NCI-H2227 (cell line): Measurements from ENCODE around the gene GLB1L.

ENCODE experiments used
- DNase-seq: peaks from one replicate; lab custom pipeline; 2025; ENCODE audit not compliant: unreplicated experiment; lab: John Stamatoyannopoulos, UW

The GLB1L gene

GRCh38 chr2:219253753-219254589 is 8.7 kb upstream of the GLB1L start, which contains the start of gene TUBA4A:
Gene TUBA4A (minus strand): TSS chr2:219253918. CDS start chr2:219253858, 60 bp downstream.
- DNase-seq, result peak; percentile 88

- peak; percentile 15 for DNase-seq
Measured at GRCh38 chr2:219252900-219253752, 7.9 kb upstream of the GLB1L start, which contains the start of gene TUBA4B. Gene TUBA4B (plus strand): TSS chr2:219253243. CDS start chr2:219253408, 165 bp downstream.

- DNase-seq, result no peak
Measured at GRCh38 chr2:219252570-219252899, 7.3 kb upstream of the GLB1L start.

GRCh38 chr2:219252084-219252483 is 6.8 kb upstream of the GLB1L start:
- DNase-seq, result no peak

GRCh38 chr2:219251656-219252055 is 6.4 kb upstream of the GLB1L start:
- DNase-seq, result no peak

- no peak for DNase-seq
Measured at GRCh38 chr2:219250049-219250781, 5.0 kb upstream of the GLB1L start.

GRCh38 chr2:219249203-219249980 is 4.1 kb upstream of the GLB1L start:
- no peak for DNase-seq

- no peak for DNase-seq
Measured at GRCh38 chr2:219248845-219249202, 3.6 kb upstream of the GLB1L start.

GRCh38 chr2:219247678-219248642 is 2.7 kb upstream of the GLB1L start:
- DNase-seq, result no peak

GRCh38 chr2:219246559-219246958 is 1.3 kb upstream of the GLB1L start:
- no peak for DNase-seq

GRCh38 chr2:219245899-219246230 is 621 bp upstream of the GLB1L start:
- DNase-seq, result no peak

- DNase-seq, result no peak
Measured at GRCh38 chr2:219244789-219245147, 476 bp downstream of the GLB1L start.

GRCh38 chr2:219243291-219243761 is 1.9 kb downstream of the GLB1L start:
- no peak for DNase-seq

GRCh38 chr2:219234331-219234730 is 10.9 kb downstream of the GLB1L start:
- DNase-seq, result no peak

- peak; percentile 37 for DNase-seq
Measured at GRCh38 chr2:219230059-219230540, 15.1 kb downstream of the GLB1L start.

GRCh38 chr2:219229305-219230058 is 15.8 kb downstream of the GLB1L start, which contains the start of the genes ANKZF1 and ATG9A:
Gene ANKZF1 (plus strand): TSS chr2:219229806. CDS start chr2:219230258, 452 bp downstream.
Gene ATG9A (minus strand): TSS chr2:219229636. CDS start chr2:219228024, 1,612 bp downstream.
- DNase-seq, result peak; percentile 99

- DNase-seq, result no peak
Measured at GRCh38 chr2:219228911-219229304, 16.3 kb downstream of the GLB1L start.
